Activated CD8-positive, alpha-beta memory T cell treated with anti-CD3 and anti-CD28 coated beads, Interleukin-2, amount 50 U/mL, for 24 hours (primary cell): ENCODE measurements around the gene AMACR.
"Not testable (repeated sequence)": the region's sequence is repeated elsewhere in the genome, so short reads cannot be mapped to it uniquely, and the experiment has no call there.

ENCODE experiments used
- DNase-seq: peaks from one replicate; pipeline ENCODE4 v3.0.0-alpha.2; 2020; ENCODE audit errors: extremely low read depth

The AMACR gene

DNA sequence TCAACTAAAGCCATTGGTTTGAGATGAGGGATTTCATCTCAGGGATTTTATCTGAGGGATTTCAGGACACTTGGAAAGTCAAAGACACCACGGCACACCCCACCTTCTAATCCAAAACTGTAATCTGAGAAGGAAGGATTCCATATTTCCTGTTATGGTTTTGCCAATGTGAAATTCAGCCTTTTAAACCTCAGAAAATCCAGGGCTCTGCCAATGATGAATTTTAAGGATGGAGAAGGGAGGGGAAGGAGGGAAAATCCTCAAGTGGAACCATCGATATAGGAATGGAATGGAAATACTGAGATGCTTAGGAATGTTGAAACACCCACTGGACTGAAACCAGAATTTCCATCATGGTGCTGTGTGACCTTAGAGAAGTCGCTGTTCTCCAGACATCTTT lies 29.9 kb upstream of the AMACR start:
- no peak for DNase-seq

DNA sequence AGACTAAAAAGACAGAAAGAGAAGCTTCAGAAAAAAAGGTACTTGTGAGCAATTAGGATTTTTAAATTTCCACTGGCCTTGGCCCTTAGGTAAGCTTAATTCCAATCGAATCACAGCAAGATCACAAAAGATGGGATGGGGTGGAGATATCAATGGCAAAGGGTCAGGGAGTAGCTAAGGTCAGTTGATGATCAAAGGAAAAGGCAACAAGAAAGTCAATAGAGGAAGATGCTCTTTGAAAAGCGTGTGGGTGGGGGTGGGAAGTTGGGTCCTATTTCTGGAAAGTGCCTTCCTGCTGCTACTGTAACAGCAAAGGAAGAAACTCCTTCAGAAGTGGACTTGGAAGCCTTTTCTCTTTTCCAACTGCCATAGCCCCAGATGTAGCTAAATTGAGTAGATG lies 27.9 kb upstream of the AMACR start:
- no peak for DNase-seq

DNA sequence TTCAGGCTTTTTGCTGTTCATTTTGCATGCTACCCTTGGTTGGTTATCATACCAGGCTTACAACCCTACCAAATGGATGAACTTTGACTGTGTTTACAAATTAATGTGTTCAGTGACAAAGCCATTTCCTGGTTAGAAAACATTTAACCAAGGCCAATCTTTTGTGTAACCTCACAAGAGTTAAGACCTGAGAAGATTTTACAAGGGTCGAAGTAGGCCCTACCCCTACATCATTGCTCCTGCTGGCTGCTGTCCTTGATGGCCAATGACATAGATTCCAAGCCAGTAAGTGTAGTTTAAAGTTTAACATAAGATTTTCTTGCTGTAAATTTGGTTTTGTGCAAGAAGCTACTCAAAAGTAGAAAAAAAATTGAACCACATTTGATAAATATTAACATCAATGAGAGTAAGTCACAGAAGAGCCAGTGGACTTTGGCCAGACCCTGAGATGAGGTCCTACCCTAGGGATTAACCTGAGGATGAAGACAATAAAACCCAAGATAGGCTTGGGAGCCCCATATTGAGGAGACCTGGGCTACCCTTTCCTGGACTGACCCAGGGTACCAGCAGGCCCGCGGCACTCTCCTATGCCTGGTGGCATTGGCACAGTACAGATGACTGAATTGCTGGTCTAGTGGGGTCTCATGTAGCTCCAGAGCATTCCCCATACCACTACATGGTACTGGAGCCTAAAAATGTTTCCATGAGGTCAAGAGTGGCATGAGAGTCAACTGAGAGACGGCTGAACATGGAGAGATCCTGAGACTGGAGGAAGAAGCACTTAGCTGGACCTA lies 26.9 kb upstream of the AMACR start:
- no peak for DNase-seq

DNA sequence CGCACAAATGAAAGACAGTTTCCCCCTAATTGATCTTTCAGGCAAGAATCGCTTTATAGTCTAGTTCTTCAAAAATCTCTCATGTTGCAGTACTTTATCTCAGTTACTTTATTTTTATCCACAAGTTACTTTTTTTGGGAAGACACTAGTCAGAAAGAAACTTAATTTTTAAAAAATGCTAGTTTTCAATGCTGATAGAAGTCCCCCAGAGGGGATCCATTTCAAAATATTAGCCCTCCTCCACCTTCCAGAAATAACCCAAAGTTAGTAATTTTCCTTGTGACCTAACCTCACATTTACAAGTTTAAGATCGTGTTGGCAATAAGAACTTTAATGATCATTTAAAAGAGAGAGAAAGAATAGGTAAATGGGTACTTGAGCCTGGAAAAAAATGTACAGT lies 24.1 kb upstream of the AMACR start:
- DNase-seq, result no peak

DNA sequence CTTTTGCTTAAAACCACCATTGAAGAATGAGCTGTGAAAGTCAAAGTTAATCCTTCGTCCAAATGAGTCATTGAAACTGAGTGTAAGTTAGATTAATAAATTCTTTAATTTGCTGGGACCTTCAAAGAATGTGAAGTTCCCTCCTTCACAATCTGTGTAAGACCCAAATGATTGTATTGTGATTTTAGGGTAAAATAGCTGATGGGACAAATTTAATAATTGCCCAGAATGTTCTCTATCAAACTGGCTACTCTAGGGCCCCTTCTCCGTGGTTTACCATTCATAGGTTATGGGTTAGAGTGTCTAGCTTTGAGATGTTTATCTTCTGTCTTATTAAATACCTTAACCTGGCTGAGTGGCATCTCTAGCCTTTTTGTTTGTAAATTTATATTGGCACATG lies 23.3 kb upstream of the AMACR start:
- no peak for DNase-seq

DNA sequence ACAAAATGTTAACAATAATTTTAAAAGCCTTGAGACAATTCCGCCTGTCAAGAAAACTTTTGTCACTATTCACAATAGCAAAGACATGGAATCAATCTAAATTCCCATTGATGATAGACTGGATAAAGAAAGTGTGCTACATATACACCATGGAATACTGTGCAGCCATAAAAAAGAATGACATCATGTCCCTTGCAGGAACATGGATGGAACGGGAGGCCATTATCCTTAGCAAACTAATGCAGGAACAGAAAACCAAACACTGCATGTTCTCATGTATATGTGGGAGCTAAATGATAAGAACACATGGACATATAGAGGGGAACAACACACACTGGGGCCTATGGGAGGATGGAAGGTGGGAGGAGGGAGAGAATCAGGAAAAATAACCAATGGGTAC lies 22.7 kb upstream of the AMACR start:
- DNase-seq, result not testable (repeated sequence)

DNA sequence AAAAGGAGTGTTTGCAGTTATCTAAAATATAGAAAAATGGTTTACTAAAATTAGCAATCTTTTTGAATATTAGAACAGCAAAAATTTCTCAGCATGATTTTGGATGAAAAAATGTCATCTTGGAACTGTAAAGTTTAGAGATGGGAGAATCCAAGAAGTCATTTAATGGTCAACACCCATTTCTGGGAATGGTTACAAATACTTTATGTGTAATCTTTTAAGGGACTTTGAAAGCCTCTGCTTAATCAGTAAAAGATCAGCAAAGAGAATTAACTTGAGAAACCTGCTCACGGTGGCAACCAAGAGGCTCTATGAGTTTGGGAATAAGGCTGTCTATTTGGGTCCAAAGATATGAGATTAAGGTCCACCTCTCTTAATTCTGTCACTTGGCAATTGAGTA lies 22.2 kb upstream of the AMACR start:
- DNase-seq, result no peak

DNA sequence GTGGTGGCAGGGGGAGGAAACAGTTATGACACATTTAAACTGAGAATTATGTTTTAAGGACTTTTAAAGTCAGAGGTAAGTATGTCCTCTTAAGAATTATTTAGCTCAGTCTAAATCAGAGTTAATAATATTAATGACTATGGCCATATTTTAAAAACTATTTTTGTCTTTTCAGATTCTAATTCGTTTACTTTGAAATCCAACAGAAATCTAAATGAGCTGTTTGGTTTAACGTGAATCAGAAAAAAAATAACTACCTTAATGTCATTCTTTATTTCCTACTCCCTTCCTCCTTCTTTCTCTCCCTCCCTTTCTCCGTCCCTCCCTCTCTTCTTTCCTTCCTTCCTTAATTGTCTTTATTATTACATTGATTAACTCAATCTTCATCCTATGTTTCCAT lies 20.5 kb upstream of the AMACR start:
- DNase-seq, result no peak

DNA sequence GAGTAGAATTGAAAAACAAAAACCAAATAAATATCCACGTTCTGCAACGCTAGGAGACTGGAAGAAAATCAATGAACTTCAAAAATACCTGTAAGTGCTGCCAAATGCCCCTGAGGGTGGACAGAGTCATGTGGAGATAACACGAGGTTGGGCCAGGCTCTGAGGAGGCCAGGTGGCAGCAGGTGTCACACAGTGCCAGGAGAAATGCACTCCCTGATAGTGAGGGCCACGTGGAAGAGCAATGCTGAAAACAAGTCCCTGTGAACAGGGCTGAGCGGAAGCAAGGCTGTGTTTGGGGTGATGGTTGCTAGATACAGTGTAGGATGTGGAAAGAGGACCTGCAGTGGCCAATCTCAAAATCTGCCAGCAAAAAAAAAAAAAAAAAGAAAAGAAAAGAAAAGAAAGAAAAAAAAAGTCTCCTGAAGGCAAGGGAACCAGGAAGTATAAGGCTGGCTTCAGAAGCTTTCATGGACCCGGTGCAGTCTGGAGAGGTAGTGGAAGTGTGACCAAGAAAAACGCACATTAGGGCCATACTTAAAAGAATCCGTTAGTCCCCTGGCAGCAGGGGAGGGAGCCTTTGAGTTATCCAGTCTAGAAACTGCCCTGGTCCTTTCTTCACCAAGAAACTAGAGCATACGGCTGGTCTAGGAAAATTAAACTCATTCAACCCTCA lies 18.4 kb upstream of the AMACR start:
- DNase-seq, result no peak

DNA sequence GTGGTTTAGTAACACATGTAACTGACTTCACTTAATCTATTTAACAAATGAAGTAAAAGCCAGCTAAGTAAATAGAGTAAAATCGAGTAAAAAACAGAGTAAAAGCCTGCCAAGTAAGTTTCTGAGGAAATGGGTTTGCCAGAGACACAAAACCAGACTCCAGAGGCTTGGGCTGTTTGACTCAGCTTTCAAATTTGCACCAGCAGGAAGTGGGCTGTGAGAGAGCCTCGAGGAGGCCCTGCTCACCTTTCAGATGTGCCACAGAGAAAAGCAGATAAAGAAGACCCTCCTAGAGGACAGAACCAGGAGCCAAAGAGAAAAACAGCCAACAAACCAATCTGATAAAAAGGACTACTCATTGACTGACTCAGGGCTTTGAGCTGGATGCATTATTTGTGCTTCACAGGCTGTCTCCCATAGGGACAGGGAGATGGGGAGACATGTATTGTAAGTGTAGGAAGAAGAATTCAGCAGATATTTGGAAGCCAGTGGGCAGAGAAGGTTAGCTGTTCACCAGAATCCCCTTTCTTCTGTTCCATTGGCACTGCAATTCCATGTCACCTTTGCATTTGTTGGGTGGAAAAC lies 14.4 kb upstream of the AMACR start:
- no peak for DNase-seq

DNA sequence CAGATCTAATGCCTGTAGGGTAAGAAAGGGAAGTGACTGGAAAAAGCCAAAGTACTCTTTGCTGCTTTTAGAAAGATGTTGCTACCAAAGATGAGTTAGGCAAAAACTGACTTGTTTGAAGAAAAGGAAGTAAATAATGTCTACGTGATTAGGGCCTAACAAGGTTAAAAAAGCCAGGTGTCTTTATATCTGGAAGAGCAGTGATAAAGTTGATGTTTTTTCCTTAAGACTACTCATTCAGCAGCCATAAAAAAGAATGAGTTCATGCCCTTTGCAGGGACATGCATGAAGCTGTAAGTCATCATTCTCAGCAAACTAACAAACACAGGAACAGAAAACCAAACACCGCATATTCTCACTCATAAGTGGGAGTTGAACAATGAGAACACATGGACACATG lies 13.5 kb upstream of the AMACR start:
- DNase-seq, result no peak

DNA sequence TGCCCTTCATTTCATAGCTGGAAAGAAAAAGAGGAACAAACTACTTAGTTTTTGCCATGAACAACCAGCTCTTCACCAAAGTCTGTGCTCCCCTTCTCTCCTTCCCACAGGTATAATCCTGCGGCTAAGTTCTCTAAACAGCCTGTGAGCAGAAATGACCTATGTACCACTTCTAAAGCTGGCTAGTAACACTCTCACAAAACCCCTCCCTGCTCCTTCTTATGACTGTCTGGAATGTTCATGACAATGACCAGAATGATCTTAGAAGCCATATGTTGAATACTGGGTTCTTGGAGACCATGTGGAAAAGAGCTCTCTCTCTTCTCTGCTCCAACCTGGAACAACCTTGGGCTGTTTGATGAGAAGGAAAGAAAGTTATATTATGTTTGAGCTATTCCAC lies 12.9 kb upstream of the AMACR start:
- DNase-seq, result no peak

DNA sequence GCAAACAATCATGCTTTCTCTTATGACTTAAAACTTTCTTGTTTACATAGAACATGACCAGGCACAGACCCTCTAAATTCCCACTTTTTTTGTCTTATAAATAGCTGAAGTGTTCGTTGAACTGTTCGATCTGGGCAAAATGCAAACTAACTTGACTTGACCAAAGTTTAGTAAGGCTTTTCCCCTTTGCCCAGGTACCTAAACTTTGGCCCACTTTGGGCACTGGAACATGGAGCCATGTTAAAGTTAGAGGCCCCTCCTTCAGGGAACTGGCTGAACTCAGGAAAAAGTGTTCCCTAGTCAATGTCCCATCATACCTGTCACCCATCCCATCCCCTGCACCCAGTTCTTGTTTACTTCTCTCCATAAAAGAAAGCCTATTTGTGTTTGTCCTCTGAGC lies 9.4 kb upstream of the AMACR start:
- no peak for DNase-seq

DNA sequence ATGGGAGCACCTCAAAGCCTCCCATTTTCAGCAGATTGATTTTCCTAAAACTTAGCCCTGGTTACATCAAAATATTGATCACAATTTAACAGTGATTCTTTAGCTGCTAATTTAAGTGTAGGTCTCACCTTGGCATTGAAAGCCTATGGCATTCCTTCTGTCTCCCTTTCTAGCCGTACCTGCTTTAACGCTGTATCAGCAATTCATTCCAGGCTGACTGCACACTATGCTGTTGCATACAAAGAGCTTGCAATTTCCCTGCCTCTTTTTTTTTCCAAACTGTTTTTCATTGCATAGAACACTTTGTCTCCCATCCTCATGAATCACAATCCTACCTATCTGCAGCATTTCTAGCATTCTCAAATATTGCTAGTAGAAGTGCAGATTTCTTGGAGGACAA lies 8.9 kb upstream of the AMACR start:
- no peak for DNase-seq

DNA sequence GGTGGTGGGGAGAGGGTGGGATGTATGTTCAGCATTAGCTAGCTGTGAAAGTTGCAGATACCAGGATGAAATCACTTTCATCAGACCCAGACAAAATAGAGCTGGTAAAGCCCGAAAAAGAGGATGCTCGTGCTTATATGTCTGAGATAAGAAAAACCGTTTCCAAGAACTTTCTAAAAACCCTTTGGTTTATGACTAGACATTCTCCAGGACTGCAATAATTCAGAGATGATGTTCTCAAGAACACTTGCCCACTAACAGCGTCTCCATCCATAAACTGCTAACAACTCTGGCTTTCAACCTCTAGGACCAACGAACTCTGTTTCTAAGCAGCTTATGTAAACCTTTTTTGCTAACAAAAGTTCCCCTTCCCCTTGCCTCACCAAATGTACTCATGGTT lies 8.4 kb upstream of the AMACR start:
- no peak for DNase-seq

DNA sequence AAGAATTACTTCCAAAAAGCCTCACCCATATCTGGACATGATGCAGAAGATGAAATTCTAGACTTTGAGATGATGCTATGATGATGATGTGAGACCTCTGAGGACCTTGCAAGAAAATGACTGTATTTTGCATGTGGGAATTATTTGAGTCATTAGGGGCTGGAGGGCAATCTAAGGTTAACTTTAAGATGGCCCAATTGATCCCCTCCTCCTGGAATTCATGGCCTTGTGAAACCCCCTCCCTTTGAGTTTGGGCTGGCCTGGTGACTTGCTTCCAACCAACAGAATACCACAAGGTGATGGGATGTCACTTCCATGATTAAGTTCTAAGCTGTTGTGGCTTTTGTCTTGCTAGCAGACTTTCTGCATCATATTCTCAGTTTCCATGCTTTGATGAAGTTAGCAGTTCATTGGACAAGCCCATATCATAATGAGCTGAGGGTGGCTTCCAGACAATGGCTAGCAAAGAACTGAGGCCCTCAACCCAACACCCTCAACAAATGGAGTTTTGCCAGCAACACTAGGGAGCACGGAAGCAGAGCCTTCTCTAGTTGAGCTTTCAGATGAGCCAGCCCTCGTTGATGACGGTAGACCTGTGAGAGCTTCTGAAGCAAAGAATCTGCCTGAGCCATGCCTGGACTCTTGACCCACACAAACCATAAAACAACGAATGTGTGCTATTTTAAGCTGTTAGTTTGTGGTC lies 7.4 kb upstream of the AMACR start:
- DNase-seq, result no peak

DNA sequence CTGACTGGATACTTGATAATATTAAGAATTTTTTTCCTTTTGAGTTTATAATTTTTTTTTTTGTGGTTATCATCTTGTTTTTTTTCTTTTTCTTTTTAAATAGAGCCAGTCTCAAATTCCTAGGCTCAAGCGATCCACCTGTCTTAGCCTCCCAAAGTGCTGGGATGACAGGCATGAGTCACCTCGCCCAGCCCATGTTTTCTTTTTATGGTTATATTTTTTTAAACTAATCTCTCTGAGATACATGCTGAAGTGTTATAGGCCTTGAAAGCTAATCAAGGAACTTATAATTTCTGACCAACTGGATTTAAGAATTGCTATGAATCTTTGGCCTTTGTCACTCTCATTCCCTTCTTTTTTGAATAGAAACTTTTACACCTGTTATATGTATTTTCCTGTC lies 6.8 kb upstream of the AMACR start:
- DNase-seq, result no peak

DNA sequence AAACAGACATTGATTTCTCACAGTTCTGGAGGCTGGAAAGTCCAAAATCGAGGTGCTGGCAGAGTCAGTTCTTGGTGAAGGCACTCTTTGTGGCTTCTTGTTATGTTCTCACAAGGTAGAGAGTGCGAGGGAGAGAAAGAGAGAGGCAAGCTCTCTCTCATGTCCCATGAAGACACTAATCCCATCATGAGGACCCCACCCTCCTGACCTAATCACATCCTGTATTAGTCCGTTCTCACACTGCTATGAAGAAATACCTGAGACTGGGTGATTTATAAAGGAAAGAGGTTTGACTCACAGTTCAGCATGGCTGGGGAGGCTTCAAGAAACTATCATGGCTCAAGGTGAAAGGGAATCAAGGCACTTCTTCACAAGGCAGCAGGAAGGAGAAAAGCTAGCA lies 5.7 kb upstream of the AMACR start:
- DNase-seq, result no peak

DNA sequence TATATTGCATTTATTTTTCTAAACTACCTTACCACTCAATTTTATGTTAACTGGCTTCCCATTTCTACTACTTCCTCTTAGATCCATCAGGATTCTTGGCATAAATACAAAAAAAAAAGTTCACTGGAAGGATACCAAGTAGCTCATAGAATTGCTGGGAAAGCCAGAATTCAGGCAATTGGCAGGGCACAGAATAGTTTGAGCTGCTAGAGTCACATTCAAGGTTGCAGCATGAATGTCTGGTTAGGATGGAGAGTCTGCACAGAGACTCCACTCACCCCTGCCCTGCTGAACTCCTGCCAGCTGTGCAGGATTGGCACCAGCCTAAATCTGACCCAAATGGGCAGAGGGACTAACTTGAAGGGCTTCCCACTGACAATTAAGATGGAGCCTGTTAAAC lies 4.9 kb upstream of the AMACR start:
- no peak for DNase-seq

DNA sequence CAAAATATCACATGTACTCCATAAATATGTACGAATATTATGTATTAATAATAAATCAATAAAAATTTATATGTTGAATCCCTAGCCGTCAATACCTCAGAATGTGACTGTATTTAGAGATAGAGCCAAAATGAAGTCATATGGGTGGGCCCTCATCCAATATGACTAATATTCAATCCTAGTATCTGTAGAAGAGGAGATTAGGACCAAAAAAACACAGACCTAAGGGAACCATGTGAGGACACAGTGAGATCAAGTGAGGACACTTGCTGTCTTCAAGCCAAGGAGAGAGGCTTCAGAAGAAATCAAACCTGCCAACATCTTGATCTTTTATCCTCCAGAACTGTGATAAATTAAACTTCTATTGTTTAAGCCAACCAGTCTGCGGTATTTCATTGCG lies 3.7 kb upstream of the AMACR start:
- no peak for DNase-seq

DNA sequence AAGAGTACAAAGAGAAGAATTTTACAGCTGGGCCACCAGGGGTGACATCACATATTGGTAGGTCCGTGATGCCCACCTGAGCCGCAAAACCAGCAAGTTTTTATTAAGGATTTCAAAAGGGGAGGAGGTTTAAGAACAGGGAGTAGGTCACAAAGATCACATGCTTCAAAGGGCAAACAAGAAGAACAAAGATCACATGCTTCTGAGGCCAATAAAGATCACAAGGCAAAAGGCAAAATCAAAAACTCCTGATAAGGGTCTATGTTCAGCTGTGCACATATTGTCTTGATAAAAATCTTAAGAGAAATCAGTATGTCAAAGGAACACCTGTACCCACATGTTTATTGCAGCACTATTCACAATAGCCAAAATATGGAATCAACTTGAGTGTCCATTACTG lies 2.3 kb upstream of the AMACR start:
- not testable (repeated sequence) for DNase-seq

DNA sequence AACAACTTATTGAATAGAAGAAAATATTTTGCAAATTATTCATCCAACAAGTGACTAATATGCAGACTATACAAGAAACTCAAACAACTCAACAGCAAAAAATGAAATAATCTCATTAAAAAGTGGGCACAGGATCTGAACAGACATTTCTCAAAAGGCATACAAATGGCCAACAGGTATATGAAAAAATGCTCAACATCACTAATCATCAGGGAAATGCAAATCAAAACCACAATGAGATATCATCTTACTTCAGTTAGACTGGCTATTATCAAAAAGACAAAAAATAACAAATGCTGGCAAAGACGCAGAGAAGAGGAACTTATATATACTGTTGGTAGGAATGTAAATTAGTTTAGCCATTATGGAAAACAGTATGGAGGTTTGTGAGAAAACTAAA lies 1.8 kb upstream of the AMACR start:
- no peak for DNase-seq

DNA sequence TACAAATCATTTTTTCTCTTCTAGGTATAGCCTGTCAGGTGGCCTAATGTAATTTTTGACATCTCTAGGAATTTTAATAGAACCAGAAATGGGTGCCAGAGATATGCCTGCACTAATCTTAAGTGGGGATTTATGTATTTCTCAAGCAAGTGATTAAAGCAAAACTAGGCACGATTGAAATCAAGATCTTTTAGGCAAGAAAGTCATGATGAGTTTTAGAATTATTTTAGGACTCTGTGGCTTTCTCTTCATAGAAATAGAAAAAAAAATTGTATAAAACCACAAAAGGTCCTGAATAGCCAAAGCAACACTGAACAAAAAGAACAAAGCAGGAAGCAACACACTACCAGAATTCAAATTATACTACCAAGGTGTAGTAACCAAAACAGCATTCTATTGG lies 952 bp upstream of the AMACR start:
- DNase-seq, result no peak
